Measurements from ENCODE around the gene RGSL1.

GRCh38 chr1:182587666-182588499 lies 137.9 kb downstream of the RGSL1 start:
- TF ChIP-seq CTCF (conservative IDR thresholded peaks at IDR 0.05; ENCODE audit: low read depth, low read length) (no peak), EZH2 (IDR thresholded peaks at IDR 0.05; ENCODE audit: borderline replicate concordance, low read depth, low read length, poor library complexity, severe bottlenecking) (no peak)
